Type B pancreatic cell (in vitro differentiated cells): ENCODE measurements around the gene ECI2. TPM values are rescaled to one million over a fixed set of nuclear protein-coding genes. Genes with fewer than 3 reads are reported as not detected.

Experiments used
- DNase-seq: peaks from one replicate; pipeline ENCODE4 v3.0.0; 2021; ENCODE audit warnings: mixed read lengths; ENCODE audit not compliant: unreplicated experiment; ENCODE audit errors: extremely low spot score
- H3K27ac Mint-ChIP-seq: 2 replicates; pipeline ENCODE4 v1.8.0; 2021; ENCODE audit warnings: mild to moderate bottlenecking, mixed read lengths
- H3K27me3 Mint-ChIP-seq: 2 replicates; pipeline ENCODE4 v1.8.0; 2021; ENCODE audit warnings: mixed read lengths
- H3K36me3 Mint-ChIP-seq: 2 replicates; pipeline ENCODE4 v1.8.0; 2021; ENCODE audit warnings: mixed read lengths
- H3K4me1 Mint-ChIP-seq: one replicate; pipeline ENCODE4 v1.8.0; 2021; ENCODE audit warnings: mixed read lengths; ENCODE audit not compliant: unreplicated experiment
- H3K4me3 Mint-ChIP-seq: 2 replicates; pipeline ENCODE4 v1.8.0; 2021; ENCODE audit warnings: mild to moderate bottlenecking, mixed read lengths
- H3K9me3 Mint-ChIP-seq: 2 replicates; pipeline ENCODE4 v1.8.0; 2021; ENCODE audit warnings: mixed read lengths
- CTCF ChIP-seq: fragments of 200-600 bp; sonication (generic); conservative IDR thresholded peaks from 2 replicates; pipeline ENCODE4 v1.5.0; 2021; ENCODE audit warnings: antibody characterized with exemption, mild to moderate bottlenecking
- total RNA-seq: library from RNA; stranded (reverse); gene quantifications from 2 replicates; pipeline ENCODE4 v1.2.1, GENCODE V29; 2021; ENCODE audit warnings: low replicate concordance

The ECI2 gene
- total RNA-seq, 1 donor from 2014 or later, result 62.9 TPM

- H3K4me1 Mint-ChIP-seq, result peaks cover 14% of the 10 kb centered on the region
- TF ChIP-seq CTCF, result no peak
- no peak for DNase-seq
- no peak overlapping the region for H3K27ac Mint-ChIP-seq
- no peaks in the 10 kb centered on the region for H3K27me3 Mint-ChIP-seq
- no peaks in the 10 kb centered on the region for H3K9me3 Mint-ChIP-seq
- no peak overlapping the region for H3K4me3 Mint-ChIP-seq
- peaks cover 49% of the 10 kb centered on the region for H3K36me3 Mint-ChIP-seq
Observed at GRCh38 chr6:4130357-4130987, 4.9 kb downstream of the ECI2 start.

GRCh38 chr6:4129446-4129845, 5.9 kb downstream of the ECI2 start:
- no peak for TF ChIP-seq CTCF
- H3K4me1 Mint-ChIP-seq, result peaks cover 14% of the 10 kb centered on the region
- H3K4me3 Mint-ChIP-seq, result no peak overlapping the region
- H3K36me3 Mint-ChIP-seq, result peaks cover 56% of the 10 kb centered on the region
- no peak for DNase-seq
- no peaks in the 10 kb centered on the region for H3K9me3 Mint-ChIP-seq
- H3K27ac Mint-ChIP-seq, result no peak overlapping the region
- H3K27me3 Mint-ChIP-seq, result no peaks in the 10 kb centered on the region

GRCh38 chr6:4128748-4129147, 6.6 kb downstream of the ECI2 start:
- Mint-ChIP-seq H3K27ac (no peak overlapping the region), H3K36me3 (peaks cover 56% of the 10 kb centered on the region), H3K27me3 (no peaks in the 10 kb centered on the region), H3K4me3 (no peak overlapping the region), H3K4me1 (peaks cover 7% of the 10 kb centered on the region), H3K9me3 (no peaks in the 10 kb centered on the region)
- no peak for DNase-seq
- TF ChIP-seq CTCF, result no peak

- H3K27ac Mint-ChIP-seq, result no peak overlapping the region
- no peak for DNase-seq
- H3K4me3 Mint-ChIP-seq, result no peak overlapping the region
- no peaks in the 10 kb centered on the region for H3K27me3 Mint-ChIP-seq
- no peak for TF ChIP-seq CTCF
- H3K9me3 Mint-ChIP-seq, result no peaks in the 10 kb centered on the region
- peaks cover 50% of the 10 kb centered on the region for H3K36me3 Mint-ChIP-seq
- peaks cover under 1% of the 10 kb centered on the region for H3K4me1 Mint-ChIP-seq
Observed at GRCh38 chr6:4128072-4128471, 7.3 kb downstream of the ECI2 start.

GRCh38 chr6:4125933-4126864, 9.2 kb downstream of the ECI2 start:
- no peak overlapping the region for H3K27ac Mint-ChIP-seq
- no peak for DNase-seq
- peak; percentile 24 for TF ChIP-seq CTCF
- H3K4me3 Mint-ChIP-seq, result no peak overlapping the region
- peaks cover 43% of the 10 kb centered on the region for H3K36me3 Mint-ChIP-seq
- no peaks in the 10 kb centered on the region for H3K9me3 Mint-ChIP-seq
- H3K27me3 Mint-ChIP-seq, result no peaks in the 10 kb centered on the region
- no peaks in the 10 kb centered on the region for H3K4me1 Mint-ChIP-seq
